Stomach (tissue), 9 donors: Measurements from ENCODE around the gene CHMP2A. TPM values are rescaled to one million over a fixed set of nuclear protein-coding genes. Genes with fewer than 3 reads are reported as not detected.
A peak's percentile ranks its signal among the peaks of the same experiment; 100 is the strongest.

ENCODE experiments used
- DNase-seq, 2 donors: peaks; one replicate each; pipeline versions ENCODE4 v3.0.0 to v3.0.0-alpha.2; 2013 to 2019
- H3K27ac ChIP-seq, 5 donors: fragments of 200-600 bp in 4 of 5; sonication (generic) in 4 of 5; one replicate each; pipeline ENCODE4 v1.5.1; 2013 to 2019; ENCODE audit warnings: mild to moderate bottlenecking in 1 of 5, moderate library complexity in 1 of 5
- H3K27me3 ChIP-seq, 3 donors: fragments of 200-600 bp; sonication (generic); one replicate each; pipeline ENCODE4 v1.5.1; 2017 to 2019; ENCODE audit warnings: mixed run types in 1 of 3
- H3K36me3 ChIP-seq, 4 donors: fragments of 200-600 bp; sonication (generic); 1 replicate in 3 of 4; 2 replicates in 1 of 4; pipeline ENCODE4 v1.5.1; 2016 to 2019
- H3K4me1 ChIP-seq, 4 donors: fragments of 200-600 bp; sonication (generic); one replicate each; pipeline ENCODE4 v1.5.1; 2016 to 2019
- H3K4me3 ChIP-seq, 4 donors: fragments of 200-600 bp; sonication (generic) in 3 of 4; one replicate each; pipeline ENCODE4 v1.5.1; 2016 to 2019; ENCODE audit warnings: mild to moderate bottlenecking in 1 of 4
- H3K9me3 ChIP-seq, 4 donors: fragments of 200-600 bp; sonication (generic); one replicate each; pipeline ENCODE4 v1.5.1; 2016 to 2019
- CTCF ChIP-seq, 7 experiments: fragments of 450-650 bp in 4 of 7; fragments of 200-600 bp in 3 of 7; sonication (generic) in 3 of 7; IDR thresholded peaks; one replicate each; pipeline ENCODE4 v1.5.1; 2016 to 2019; ENCODE audit warnings: antibody characterized with exemption in 7 of 7, control low read depth in 2 of 7, mild to moderate bottlenecking in 1 of 7
- EP300 ChIP-seq: sonication (generic); formaldehyde crosslinking; IDR thresholded peaks from one replicate; pipeline ENCODE4 v1.6.1; 2017; ENCODE audit warnings: antibody characterized with exemption
- POLR2A ChIP-seq, 4 donors: fragments of 450-650 bp; IDR thresholded peaks; one replicate each; pipeline ENCODE4 v1.6.1; 2016; ENCODE audit warnings: antibody characterized with exemption in 4 of 4, control low read depth in 2 of 4, mild to moderate bottlenecking in 1 of 4, moderate library complexity in 1 of 4
- POLR2AphosphoS5 ChIP-seq, 3 donors: sonication (generic); formaldehyde crosslinking; IDR thresholded peaks; one replicate each; pipeline ENCODE4 v1.6.1; 2016; ENCODE audit warnings: antibody characterized with exemption in 3 of 3
- WGBS, 5 donors: extraction: QIAGEN DNeasy Blood & Tissue Kit in 3 of 5; methylation state at CpG; one replicate each; pipeline versions ENCODE4 v1.1.5 to v1.1.7; 2013 to 2018; 5-methylcytosine and 5-hydroxymethylcytosine counted together
- intact Hi-C: fragments of 100-400 bp; cut with DNase I; formaldehyde crosslinking; loops from one replicate; pipeline ENCODE4 v1.15.1; 2023; ENCODE audit warnings: low total_unique reads
- polyA plus RNA-seq, 3 donors: library from polyadenylated mRNA; stranded (reverse); fragments of 200-250 nt; gene quantifications; one replicate each; pipeline ENCODE4 v1.2.3, GENCODE V29; 2013
- total RNA-seq, 5 donors: library from RNA; depleted of rRNA; stranded (reverse); fragments of >200 nt; gene quantifications; one replicate each; pipeline versions ENCODE4 v1.1.0 to v1.2.3, GENCODE V29; 2014 to 2016
- donor health status: healthy with polysubstance abuse.
- donor health status: Bipolar disorder and iron deficiency.
- donor health status: healthy.

CHMP2A gene
- total and polyA plus RNA-seq, 8 donors, result 55.8 to 338 (median 168) TPM

- TF ChIP-seq EP300, result no peak
- no peak for TF ChIP-seq CTCF (IDR thresholded peaks at IDR 0.05)
- TF ChIP-seq POLR2AphosphoS5 (IDR thresholded peaks at IDR 0.05), result no peak
- Histone ChIP-seq H3K27ac (peak overlapping the region; percentile 97 to 99 (median 98)), H3K9me3 (no peaks in the 10 kb centered on the region), H3K36me3 (peaks cover 5 to 40% (median 25%) of the 10 kb centered on the region in 4 donors), H3K4me1 (peaks cover 18 to 63% (median 44%) of the 10 kb centered on the region in 4 donors), H3K27me3 (no peaks in the 10 kb centered on the region), H3K4me3 (peak overlapping the region; percentile 54 to 76 (median 66))
- WGBS, 5 donors, result 0 to 2% (median 1%) methylated on average over 20 of the region's 20 CpGs
- no peak for DNase-seq
- intact Hi-C loops, result no loop called here
Observed at GRCh38 chr19:58573658-58574164, 18.8 kb upstream of the CHMP2A start.

GRCh38 chr19:58572818-58573657 lies 18.1 kb upstream of the CHMP2A start, which contains the start of gene MZF1:
Gene MZF1, minus strand, starts transcription at chr19:58573335. Its CDS starts 1,946 bp downstream, at chr19:58571389.
- Histone ChIP-seq H3K36me3 (peaks cover 5 to 39% (median 27%) of the 10 kb centered on the region in 4 donors), H3K27me3 (no peaks in the 10 kb centered on the region), H3K27ac (peak within 1 kb of the TSS; percentile 97 to 99 (median 98)), H3K4me3 (peak within 1 kb of the TSS; percentile 54 to 76 (median 66)), H3K9me3 (no peaks in the 10 kb centered on the region), H3K4me1 (peaks cover 18 to 56% (median 41%) of the 10 kb centered on the region in 4 donors)
- intact Hi-C loops, result no loop called here
- DNase-seq, result peak; percentile 100
- TF ChIP-seq POLR2AphosphoS5 (IDR thresholded peaks at IDR 0.05), result peak; percentile 56 to 88 (median 88)
- peak in 2 of 7 experiments; percentile 32 to 48 for TF ChIP-seq CTCF (IDR thresholded peaks at IDR 0.05)
- no peak for TF ChIP-seq POLR2A (IDR thresholded peaks at IDR 0.05)
- no peak for TF ChIP-seq EP300
- 0 to 1% (median 0%) methylated on average over 51 to 75 of the region's 75 CpGs for WGBS, 5 donors

- DNase-seq, result no peak
- Histone ChIP-seq H3K27ac (peak overlapping the region; percentile 97 to 99 (median 98)), H3K4me1 (peaks cover 18 to 48% (median 38%) of the 10 kb centered on the region in 4 donors), H3K27me3 (no peaks in the 10 kb centered on the region), H3K4me3 (peak overlapping the region; percentile 54 to 76 (median 66)), H3K9me3 (no peaks in the 10 kb centered on the region), H3K36me3 (peaks cover 5 to 42% (median 32%) of the 10 kb centered on the region in 4 donors)
- WGBS, 5 donors, result 40 to 52% (median 44%) methylated on average over 20 to 24 of the region's 24 CpGs
- intact Hi-C loops, result no loop called here
- TF ChIP-seq POLR2AphosphoS5 (IDR thresholded peaks at IDR 0.05) (peak in 2 of 3 donors; percentile 63 to 67), POLR2A (IDR thresholded peaks at IDR 0.05) (no peak)
Observed at GRCh38 chr19:58572026-58572817, 17.3 kb upstream of the CHMP2A start.

- H3K4me3 ChIP-seq, result no peak overlapping the region
- TF ChIP-seq POLR2A (IDR thresholded peaks at IDR 0.05) (no peak), POLR2AphosphoS5 (IDR thresholded peaks at IDR 0.05) (no peak), EP300 (no peak), CTCF (IDR thresholded peaks at IDR 0.05) (no peak)
- peaks cover 5 to 48% (median 38%) of the 10 kb centered on the region in 4 donors for H3K36me3 ChIP-seq
- intact Hi-C loops, result no loop called here
- H3K27me3 ChIP-seq, result no peaks in the 10 kb centered on the region
- WGBS, 5 donors, result 88 to 96% (median 95%) methylated on average over 8 of the region's 8 CpGs
- H3K27ac ChIP-seq, result peak overlapping the region in 1 of 5 donors; percentile 99
- peaks cover 18 to 41% (median 35%) of the 10 kb centered on the region in 4 donors for H3K4me1 ChIP-seq
- H3K9me3 ChIP-seq, result no peaks in the 10 kb centered on the region
- DNase-seq, result no peak
Observed at GRCh38 chr19:58571575-58571947, 16.7 kb upstream of the CHMP2A start.
